ENCODE data around the gene USP44.
"Not testable (repeated sequence)": the region's sequence is repeated elsewhere in the genome, so short reads cannot be mapped to it uniquely, and the experiment has no call there.

The USP44 gene

DNA sequence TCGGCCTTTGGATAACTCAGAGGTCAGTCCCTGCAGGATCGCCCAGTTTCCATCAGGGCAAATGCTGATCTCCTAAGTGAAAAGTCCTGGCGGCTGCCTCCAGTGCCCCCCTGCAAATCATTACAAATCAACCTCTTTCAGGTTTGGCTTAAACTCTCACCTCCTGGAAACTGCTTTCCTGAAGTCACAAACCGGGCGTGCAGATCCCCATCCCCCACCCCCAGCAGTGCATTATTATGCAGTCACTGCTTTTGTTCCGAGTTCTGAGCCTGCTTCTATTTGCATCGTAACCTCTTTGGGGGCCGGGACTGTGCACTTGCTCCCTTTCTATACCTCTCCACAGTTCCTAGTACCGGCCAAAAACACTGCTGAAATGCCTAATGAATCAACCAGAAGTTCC lies at the start of gene USP44:
TSS of gene USP44 (minus strand) at position 172 of the 400 bp plus-strand sequence. CDS start 17,220 bp downstream, outside the sequence.
- peak in 1 of 2 experiments; percentile 33 for DNase-seq

DNA sequence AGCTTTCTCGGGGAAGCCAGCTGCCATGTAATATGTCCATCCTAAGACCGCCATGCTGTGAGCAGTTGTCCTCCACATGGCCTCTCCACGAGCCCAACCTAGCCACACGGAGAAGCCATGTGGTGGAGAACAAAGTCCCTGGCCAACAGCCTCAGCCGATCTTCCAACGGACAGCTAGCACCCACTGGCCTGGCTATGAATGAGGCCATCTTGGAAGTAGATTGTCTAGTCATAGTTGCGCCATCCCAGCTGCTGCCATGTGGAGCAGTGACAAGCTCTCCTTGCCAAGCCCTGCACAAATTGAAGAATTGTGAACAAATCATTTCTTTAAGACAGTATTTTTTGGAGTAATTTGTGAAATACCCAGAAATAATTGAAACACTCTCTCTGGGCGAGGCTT lies 49.3 kb upstream of the USP44 start:
- no peak for DNase-seq

- no peak for DNase-seq
Measured at GRCh38 chr12:95599880-95600279, 48.6 kb upstream of the USP44 start.

GRCh38 chr12:95594136-95594535 lies 42.9 kb upstream of the USP44 start:
- DNase-seq = no peak

- no peak for DNase-seq
Measured at GRCh38 chr12:95593266-95593871, 42.1 kb upstream of the USP44 start.

DNA sequence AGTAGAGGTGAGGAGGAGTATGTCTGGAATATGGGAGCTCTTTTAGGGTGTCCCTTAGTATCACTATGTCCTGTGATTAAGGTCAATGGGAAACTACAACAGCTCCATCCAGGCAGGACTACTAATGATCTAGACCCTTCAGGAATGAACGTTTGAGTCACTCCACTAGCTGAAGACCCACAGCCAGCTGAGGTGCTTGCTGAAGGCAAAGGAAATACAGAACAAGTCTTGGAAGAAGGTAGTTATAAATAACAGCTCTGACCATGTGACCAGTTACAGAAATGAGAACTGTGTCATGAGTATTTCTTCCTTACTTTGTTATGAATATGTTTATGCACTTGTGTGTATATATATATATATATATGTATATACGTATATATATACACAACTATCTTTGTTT lies 40.5 kb upstream of the USP44 start:
- no peak for DNase-seq

DNA sequence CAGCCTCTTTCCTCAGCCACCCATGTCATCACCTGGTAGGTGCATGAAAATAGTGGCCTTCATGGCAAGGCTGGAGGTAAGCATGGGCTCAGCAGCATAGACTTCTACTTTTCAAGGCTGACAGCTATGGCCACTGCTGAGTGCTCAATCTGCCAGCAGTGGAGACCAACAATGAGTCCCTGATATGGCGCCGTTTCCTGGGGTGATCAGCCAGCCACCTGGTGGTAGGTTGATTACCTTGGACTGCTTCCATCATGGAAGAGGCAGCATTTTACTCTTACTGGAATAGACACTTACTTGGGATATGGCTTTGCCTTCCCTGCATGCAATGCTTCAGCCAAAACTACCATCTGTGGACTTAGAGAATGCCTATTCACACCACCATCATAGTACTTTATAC lies 39.5 kb upstream of the USP44 start:
- DNase-seq = no peak

DNA sequence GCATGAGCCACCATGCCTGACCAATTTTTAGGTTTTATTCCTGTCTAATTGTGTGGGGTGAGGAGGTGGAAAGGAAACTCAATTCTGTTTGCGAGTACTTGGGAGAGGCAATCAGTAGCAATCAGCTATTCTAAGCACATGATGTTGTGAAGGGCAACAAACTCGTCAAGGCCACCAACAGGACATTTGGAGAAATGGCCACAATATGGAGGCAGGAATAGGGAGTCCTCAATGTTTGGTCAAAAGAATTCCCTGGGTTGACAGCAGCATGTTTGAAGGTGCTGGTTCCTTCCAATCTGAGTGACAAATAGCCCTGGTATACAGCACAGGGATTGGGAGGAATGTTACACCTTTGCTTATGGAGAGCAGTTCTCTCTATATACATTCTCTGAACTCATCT lies 32.7 kb upstream of the USP44 start:
- no peak for DNase-seq

DNA sequence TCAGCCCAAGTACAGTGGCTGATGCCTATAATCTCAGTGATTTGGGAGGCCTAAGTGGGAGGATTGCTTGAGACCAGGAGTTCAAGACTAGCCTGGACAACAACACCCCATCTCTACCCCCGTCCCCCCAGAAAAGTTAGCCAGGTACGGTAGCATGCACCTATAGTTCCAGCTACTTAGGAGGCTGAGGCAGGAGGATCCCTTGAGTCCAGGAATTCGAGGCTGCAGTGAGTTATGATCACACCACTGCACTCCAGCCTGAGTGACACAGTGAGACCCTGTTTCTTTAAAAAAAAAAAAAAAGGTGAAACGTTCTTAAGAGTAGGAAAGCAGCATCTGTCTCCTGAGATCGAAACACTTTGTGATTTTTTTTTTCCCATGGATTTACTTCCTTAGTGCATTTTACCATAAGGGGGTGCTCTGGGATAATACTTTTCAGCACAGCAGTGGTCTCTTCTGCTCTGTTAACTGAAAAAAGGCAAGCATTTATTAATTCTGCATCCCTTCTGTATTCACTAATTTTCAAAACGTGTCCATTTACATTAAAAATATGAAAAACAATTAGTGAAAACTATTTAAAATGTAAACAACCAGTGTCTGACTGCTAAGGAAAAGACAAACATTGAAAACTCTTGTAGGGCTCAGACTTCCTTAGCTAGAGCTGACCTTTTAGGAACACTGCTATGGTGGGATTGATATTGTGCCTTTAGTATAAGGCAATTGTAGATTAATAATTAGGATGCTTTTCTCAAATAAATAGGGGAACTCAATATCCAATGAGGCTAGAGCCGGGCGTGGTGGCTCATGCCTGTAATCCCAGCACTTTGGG lies 31.2 kb upstream of the USP44 start:
- no peak for DNase-seq

- no peak for DNase-seq
Measured at GRCh38 chr12:95577820-95578219, 26.5 kb upstream of the USP44 start.

DNA sequence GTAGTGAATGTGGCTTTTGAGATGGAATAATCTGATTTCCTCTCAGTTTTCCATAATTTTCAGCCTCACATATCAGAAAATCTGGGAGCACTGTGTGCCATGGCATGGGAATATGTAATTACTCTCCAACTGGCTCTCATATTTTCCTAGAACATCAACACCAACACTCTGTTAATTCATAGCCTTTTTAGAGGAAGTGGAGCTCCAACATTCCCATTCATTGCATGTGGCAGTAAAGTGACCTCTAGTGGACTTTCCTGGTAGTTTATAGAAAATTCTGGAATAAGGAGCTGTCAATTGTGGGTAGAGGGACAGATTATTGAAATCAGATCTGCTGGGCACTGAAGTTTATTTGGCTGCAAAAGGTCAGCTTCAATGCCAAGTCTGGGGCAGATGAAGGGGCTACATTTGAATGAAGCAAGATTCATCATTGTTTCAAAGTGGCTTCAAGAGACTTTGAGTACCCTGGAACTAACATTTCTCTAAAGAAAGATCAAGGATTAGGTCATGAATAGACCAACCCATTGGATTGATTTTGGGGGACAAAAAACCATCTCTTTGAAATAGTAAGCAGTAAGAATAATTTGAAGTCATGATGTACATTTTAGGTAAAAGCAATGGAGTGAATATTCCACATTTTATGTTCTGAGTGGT lies 23.6 kb upstream of the USP44 start:
- no peak for DNase-seq

- DNase-seq = no peak
Measured at GRCh38 chr12:95573951-95574576, 22.8 kb upstream of the USP44 start.

DNA sequence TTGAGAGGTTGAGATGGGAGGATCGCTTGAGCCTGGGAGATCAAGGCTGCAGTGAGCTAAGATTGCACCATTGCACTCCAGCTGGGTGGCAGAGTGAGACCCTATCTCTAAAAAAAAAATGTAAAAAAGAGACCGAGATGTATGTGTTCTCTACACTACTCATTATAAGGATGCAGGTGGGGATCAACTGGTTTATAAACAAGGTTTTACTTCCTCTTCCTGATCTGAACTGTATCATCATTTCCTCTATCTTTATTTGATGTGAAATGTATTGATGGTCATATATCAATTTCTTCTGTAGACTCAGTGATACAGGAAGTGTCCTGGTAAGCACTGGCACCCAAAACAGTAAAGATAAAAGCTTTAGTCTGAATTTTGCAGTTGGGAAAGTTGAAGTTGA lies 20.1 kb upstream of the USP44 start:
- no peak for DNase-seq

DNA sequence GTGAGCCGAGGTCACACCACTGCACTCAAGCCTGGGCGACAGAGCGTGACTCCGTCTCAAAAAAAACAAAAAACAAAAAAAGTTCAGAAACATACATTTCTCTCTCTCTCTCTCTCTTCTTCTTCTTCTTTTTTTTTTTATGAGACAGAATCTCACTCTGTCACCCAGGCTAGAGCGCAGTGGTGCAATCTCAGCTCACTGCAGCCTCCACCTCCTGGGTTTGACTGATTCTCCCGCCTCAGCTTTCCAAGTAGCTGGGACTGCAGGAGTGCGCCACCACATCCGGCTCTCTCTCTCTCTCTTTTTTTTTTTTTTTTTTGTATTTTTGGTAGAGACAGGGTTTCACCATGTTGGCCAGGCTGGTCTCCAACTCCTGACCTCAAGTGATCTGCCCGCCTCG lies 16.8 kb upstream of the USP44 start:
- DNase-seq = not testable (repeated sequence)

GRCh38 chr12:95557625-95558024 lies 6.3 kb upstream of the USP44 start:
- DNase-seq = no peak

DNA sequence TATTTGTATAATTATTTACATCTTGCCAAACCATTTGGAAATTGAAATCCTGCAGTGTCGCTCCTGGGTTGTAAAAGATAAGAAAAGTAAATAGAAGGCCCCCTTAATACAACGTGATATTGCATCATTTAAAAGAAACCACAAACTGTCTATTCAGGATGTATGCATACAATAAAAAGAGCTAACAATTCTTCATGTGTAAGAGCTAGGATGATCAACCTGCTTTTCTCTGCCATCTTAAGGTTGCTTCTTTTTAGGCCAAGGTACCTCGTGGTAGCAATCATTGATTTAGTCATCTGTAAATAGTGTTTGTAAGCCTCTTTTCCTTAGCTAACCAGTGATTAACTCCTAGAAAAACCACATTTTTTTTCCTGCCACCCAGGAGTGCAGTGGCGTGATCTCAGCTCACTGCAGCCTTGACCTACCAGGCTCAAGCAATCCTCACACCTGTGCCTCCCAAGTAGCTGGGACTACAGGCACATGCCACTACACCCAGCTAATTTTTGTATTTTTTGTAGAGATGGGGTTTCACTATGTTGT lies 3.3 kb upstream of the USP44 start:
- DNase-seq = no peak

GRCh38 chr12:95553197-95553943 lies 2.1 kb upstream of the USP44 start:
- DNase-seq = no peak

GRCh38 chr12:95551913-95552516 lies 739 bp upstream of the USP44 start:
- DNase-seq = no peak

GRCh38 chr12:95549392-95550084 lies 1.7 kb downstream of the USP44 start:
- no peak for DNase-seq

GRCh38 chr12:95548539-95549391 lies 2.5 kb downstream of the USP44 start:
- DNase-seq = peak; percentile 69 to 73

All from activated T-cell treated with anti-CD3 and anti-CD28 coated beads, Interleukin-2, amount 50 U/mL, for 48 hours (primary cell).